Measurements from ENCODE around the gene S100A1.

DNA sequence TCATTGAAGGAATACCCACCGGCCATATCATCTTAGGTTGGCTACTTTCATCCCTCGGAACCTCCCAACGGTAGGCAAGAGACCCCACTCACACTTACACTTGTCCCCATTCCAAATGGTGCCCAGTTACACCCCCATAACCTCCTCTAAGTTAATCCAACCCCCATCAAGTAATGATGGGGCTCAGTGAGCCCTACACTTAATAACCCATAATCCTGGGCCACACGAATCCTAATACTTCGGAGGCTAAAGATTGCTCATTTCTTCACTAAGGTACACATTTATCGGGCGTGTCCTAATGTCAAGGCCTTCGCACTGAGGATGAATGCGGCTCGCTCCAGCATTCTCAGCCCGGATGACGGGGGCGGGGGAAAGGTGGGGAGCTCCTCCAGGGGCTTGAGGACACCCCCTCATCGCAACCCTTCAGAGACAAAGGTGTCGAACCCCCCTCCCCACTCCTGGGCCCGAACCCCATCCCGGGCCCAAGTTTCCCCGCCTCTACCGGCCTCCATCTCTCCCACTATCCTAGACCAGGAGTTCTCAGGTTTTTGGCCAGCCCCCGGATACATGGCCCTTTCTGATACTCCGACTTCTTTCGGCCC, 42.1 kb downstream of the S100A1 start:
- no peak for TF ChIP-seq POLR2AphosphoS5 (IDR thresholded peaks at IDR 0.05; ENCODE audit: low read depth, low read length)
- no peak for TF ChIP-seq POLR2A (IDR thresholded peaks at IDR 0.05; ENCODE audit: low read depth, low read length)
- no peak for TF ChIP-seq TAF1 (IDR thresholded peaks at IDR 0.05; ENCODE audit: low read depth, low read length)
- no peak for TF ChIP-seq PAX5 (IDR thresholded peaks at IDR 0.05; ENCODE audit: insufficient read depth, low read length, severe bottlenecking)
- no peak for TF ChIP-seq SPI1 (IDR thresholded peaks at IDR 0.05; ENCODE audit: low read depth, low read length)
